NCI-H460 (cell line): ENCODE results near the gene TMEM220. TPM values are rescaled to one million over a fixed set of nuclear protein-coding genes. Genes with fewer than 3 reads are reported as not detected.
A peak's percentile ranks its signal among the peaks of the same experiment; 100 is the strongest.

Experiments
- DNase-seq: peaks from one replicate; pipeline ENCODE4 v3.0.0-alpha.2; 2016; ENCODE audit warnings: low read depth; ENCODE audit errors: extremely low read depth
- polyA plus RNA-seq: library from polyadenylated mRNA; depleted of rRNA; stranded (reverse); fragments of >200 nt; gene quantifications from 2 replicates; pipeline ENCODE4 v1.2.3, GENCODE V29; 2014; cell fraction: nucleus; rRNA removed
- total RNA-seq: library from RNA; depleted of rRNA; stranded (reverse); fragments of >200 nt; shearing (Covaris generic); gene quantifications from 2 replicates; pipeline ENCODE4 v1.2.3, GENCODE V29; 2014; rRNA removed

The TMEM220 gene
- total RNA-seq: 0.05 TPM in 1 of 2 replicates, not detected in the other
- polyA plus RNA-seq: 0.70 and 1.1 TPM in 2 replicates

- DNase-seq: peak; percentile 3
Observed at GRCh38 chr17:10729334-10730193, at the start of gene TMEM220. TSS of gene TMEM220 (minus strand) at chr17:10730023. CDS start at chr17:10729851, 172 bp downstream.

- no peak for DNase-seq
Observed at GRCh38 chr17:10779609-10780008, 49.8 kb upstream of the TMEM220 start.

GRCh38 chr17:10777890-10778289, 48.1 kb upstream of the TMEM220 start:
- DNase-seq: no peak

GRCh38 chr17:10777131-10777807, 47.4 kb upstream of the TMEM220 start:
- DNase-seq: no peak

GRCh38 chr17:10776381-10776780, 46.6 kb upstream of the TMEM220 start:
- no peak for DNase-seq

DNA sequence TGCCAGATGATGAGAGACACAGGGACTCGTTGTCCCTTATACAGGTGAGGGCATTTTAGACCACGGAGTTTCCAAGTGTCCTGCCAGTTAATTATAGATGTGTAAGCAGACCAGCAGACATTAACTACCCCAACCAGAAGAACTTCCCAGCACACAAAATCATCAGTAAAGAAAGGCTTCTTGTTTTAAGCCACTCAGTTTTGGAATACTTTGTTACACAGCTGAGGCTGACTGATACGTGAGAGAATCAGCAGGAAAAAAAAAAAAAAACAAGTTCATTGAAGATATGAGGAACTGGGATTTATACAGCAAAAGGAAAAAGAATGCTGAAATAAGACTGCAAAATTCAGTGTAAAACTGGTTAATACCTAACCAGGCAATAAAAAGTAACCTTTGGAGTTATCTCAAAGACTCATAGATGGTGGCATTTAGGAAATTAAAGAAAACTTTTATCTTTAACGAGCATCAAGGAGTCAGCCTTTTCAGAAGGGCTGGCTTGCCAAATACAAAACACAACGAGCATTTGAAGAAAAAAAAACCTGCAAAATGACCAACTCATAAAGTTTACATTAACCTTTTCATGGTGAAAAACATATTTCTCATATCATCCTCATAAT, 46.0 kb upstream of the TMEM220 start:
- DNase-seq: no peak

GRCh38 chr17:10775058-10775457, 45.2 kb upstream of the TMEM220 start:
- DNase-seq: no peak

DNA sequence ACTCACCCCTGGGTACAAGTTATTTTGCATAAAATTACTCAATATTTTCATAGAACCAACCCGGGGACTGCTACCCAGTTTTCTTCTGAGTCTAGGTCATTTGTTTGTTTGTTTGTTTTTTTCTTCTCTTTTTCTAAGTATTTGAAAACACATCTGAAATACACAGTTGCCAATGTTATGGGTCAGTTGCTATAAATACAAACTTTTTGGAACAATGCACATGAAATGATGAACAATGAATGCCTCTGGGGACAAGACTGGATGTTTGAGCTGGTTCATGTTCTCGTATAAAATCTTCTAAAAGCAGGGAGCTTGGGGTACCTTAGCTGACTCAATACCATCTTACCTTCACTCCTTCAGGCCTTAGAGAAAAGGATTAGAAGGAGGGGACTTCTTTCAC, 43.6 kb upstream of the TMEM220 start:
- DNase-seq: no peak

DNA sequence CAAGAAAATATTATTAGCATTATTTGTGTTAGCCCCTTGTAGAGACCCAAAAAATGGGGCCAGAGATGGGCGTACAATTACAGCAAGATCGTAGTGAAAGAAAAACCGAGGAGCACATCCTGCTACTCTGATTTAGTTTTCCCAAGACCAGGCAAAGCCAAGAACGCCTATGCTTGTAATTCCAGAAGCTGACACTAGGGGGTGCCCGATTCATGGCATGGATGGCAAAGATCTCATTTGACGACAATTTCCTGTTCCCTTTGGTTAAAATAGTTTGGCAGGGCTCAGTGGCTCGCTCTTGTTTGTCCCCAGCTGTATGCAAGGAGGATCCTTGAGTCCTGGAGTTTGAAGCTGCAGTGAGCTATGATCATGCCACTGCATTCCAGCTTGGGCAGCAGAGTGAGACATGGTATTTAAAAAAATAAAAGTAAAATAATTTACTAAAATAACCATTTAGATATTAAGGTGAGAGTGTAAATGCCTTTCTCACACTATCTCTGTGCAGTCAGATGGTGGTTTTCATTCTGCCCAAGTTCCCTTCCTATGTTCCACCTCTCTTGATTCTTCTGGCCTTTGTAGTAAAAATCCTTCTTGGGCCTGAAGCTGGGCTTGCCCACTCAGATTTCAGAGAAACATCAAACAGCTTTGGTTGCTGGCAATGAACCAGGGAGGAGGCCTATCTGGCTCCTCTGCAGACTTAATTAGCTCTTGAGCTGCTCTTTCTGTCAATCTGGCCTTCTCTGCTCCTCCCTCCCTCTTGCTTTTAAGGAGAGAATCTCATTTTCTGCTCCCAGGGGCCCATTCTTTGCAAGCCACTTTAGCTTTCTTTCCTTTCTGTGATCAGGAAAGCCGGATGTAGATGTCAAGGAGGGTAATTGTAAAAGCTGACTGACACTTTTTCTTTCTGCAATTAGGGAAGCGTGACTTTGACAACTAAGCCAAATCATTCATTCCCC, 42.9 kb upstream of the TMEM220 start:
- DNase-seq: peak; percentile 9

DNA sequence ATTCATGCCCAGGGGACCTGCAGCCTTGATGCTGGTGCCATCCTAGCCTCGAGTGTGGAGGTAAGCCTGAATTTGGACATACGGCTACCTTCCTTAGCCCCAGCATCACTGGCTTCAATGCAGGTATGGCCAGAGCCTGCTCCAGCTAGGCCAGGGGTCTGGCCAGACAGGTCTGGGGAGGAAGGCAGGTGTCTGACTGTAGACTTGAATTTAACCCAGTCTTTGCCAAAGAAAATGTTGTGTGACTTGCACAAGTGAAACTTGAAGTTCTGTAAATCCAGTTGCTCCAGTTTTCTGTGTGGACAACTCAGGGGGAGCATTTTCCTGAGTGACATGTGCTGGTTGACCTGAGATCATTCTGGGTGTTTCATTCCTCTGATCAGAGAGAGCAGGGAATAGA, 41.3 kb upstream of the TMEM220 start:
- no peak for DNase-seq

DNA sequence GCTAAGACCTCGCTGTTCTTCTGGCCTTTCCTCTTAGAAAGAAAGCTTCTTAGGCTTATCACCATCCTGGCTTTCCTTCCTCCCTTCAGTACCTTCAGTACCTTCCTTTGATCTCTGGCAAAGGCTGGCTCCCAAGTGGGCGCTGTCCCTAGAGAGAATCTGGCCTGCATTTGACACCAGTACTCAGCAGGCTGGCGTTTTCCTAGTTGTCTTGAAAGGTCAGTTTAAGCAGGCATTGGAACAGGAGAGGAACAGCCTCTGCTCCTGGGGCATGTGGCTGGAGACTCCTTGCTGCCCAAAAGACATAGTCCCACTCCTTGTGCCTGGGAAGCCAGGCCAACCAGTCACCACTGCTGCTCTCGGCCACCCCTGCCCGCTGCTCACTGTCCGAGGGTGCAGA, 40.0 kb upstream of the TMEM220 start:
- DNase-seq: no peak

DNA sequence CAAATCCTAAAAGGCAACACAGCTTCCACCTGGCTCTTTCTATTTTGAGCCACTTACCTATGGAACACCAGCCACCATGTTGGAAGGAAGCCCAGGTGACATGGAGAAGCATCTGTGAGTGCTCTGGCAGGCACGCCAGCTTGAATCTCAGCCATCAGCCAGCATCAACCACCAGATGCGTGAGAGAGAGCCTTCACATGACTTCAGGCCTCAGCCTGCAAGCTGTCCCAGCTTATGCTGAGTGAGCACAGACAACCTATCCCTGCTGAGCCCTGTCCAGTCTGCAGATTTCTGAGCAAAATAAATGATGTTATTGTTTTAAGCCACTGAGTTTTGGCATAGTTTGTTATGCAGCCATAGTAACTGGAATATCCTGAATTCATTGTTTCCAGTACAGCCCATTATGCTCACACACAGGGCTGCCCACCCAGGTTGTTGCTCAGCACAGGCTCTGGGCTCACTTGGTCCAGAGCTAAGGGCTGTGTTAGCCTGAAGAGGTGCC, 39.0 kb upstream of the TMEM220 start:
- no peak for DNase-seq

GRCh38 chr17:10767232-10767631, 37.4 kb upstream of the TMEM220 start:
- DNase-seq: no peak

- no peak for DNase-seq
Observed at GRCh38 chr17:10762037-10762436, 32.2 kb upstream of the TMEM220 start.

GRCh38 chr17:10761281-10761680, 31.5 kb upstream of the TMEM220 start:
- DNase-seq: no peak

GRCh38 chr17:10758062-10758461, 28.2 kb upstream of the TMEM220 start:
- DNase-seq: no peak

DNA sequence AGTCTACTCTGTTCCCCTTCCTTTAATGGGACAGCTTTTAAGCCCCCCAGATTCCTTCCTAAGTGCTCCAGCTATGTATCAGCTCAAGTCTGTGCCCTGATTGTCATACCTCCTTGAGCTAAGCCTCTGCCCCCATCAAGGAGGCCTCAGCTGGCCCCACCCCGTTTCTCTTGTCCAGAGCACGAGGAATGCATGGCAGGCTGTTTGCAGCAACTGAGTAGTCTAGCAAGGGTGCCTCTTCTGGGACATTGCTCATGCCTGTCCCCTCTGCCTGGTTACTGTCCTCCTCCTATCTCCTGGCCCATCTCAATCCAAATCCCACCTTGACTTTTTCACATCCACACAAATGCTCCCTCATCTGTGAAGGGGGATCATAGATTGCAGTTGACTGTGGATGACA, 27.8 kb upstream of the TMEM220 start:
- DNase-seq: no peak

DNA sequence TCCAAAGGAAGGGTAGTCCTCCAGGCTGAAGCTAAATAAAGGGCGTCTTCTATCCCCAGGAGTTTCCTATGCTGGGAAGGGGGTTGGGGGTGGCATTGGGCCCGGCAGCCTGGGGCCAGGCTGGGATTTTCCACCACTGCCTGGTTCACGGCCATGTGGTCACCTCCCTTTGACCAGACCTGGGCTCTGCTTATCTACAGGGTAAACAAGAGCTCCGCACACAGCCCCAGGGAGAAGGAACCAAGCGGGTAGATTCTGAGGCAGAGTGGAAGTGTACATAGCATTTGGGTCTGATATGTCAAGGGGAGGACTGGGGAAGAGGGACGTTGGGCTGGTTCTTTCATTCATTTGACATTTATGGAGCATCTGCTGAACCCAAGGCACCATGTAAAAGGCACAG, 27.2 kb upstream of the TMEM220 start:
- no peak for DNase-seq

- DNase-seq: no peak
Observed at GRCh38 chr17:10756619-10757018, 26.8 kb upstream of the TMEM220 start.

GRCh38 chr17:10756185-10756584, 26.4 kb upstream of the TMEM220 start:
- no peak for DNase-seq
